Stimulated activated CD8-positive, alpha-beta memory T cell treated with anti-CD3 and anti-CD28 coated beads, Interleukin-4, amount 100 ng/mL, for 1 hour (primary cell): ENCODE measurements around the gene PLD5.
"Not testable (repeated sequence)": the region's sequence is repeated elsewhere in the genome, so short reads cannot be mapped to it uniquely, and the experiment has no call there.

ENCODE experiments used
- DNase-seq, 2 donors: peaks; one replicate each; pipeline ENCODE4 v3.0.0-alpha.2; 2020; ENCODE audit warnings: low read depth in 2 of 2, low spot score in 1 of 2

The PLD5 gene

GRCh38 chr1:242178924-242179708 lies 345.4 kb downstream of the PLD5 start:
- DNase-seq: no peak

- no peak for DNase-seq
Measured at GRCh38 chr1:242178436-242178835, 346.1 kb downstream of the PLD5 start.

- DNase-seq: no peak
Measured at GRCh38 chr1:242162140-242162539, 362.4 kb downstream of the PLD5 start.

- DNase-seq: no peak
Measured at GRCh38 chr1:242147096-242147976, 377.2 kb downstream of the PLD5 start.

GRCh38 chr1:242146652-242147051 lies 377.8 kb downstream of the PLD5 start:
- DNase-seq: no peak

GRCh38 chr1:242140836-242141235 lies 383.7 kb downstream of the PLD5 start:
- DNase-seq: no peak

GRCh38 chr1:242139986-242140385 lies 384.5 kb downstream of the PLD5 start:
- DNase-seq: no peak

- no peak for DNase-seq
Measured at GRCh38 chr1:242139442-242139841, 385.1 kb downstream of the PLD5 start.

- DNase-seq: no peak
Measured at GRCh38 chr1:242133796-242134195, 390.7 kb downstream of the PLD5 start.

- no peak for DNase-seq
Measured at GRCh38 chr1:242133351-242133750, 391.1 kb downstream of the PLD5 start.

- no peak for DNase-seq
Measured at GRCh38 chr1:242132121-242132817, 392.2 kb downstream of the PLD5 start.

GRCh38 chr1:242128951-242129502 lies 395.5 kb downstream of the PLD5 start:
- no peak for DNase-seq

- DNase-seq: no peak
Measured at GRCh38 chr1:242120432-242120831, 404.1 kb downstream of the PLD5 start.

- no peak for DNase-seq
Measured at GRCh38 chr1:242100921-242101320, 423.6 kb downstream of the PLD5 start.

- not testable (repeated sequence) for DNase-seq
Measured at GRCh38 chr1:242097283-242097682, 427.2 kb downstream of the PLD5 start.

- DNase-seq: no peak
Measured at GRCh38 chr1:242093116-242093515, 431.4 kb downstream of the PLD5 start.

GRCh38 chr1:242089911-242090310 lies 434.6 kb downstream of the PLD5 start:
- no peak for DNase-seq

GRCh38 chr1:242088875-242089274 lies 435.6 kb downstream of the PLD5 start:
- no peak for DNase-seq

GRCh38 chr1:242086706-242087105 lies 437.8 kb downstream of the PLD5 start:
- no peak for DNase-seq

- no peak for DNase-seq
Measured at GRCh38 chr1:242086093-242086492, 438.4 kb downstream of the PLD5 start.

GRCh38 chr1:242083742-242084141 lies 440.8 kb downstream of the PLD5 start:
- DNase-seq: no peak
